ENCODE data around the gene DYSF. TPM values are rescaled to one million over a fixed set of nuclear protein-coding genes. Genes with fewer than 3 reads are reported as not detected.

The DYSF gene
- total RNA-seq, 4 donors from 2014 or later, result 2.4 to 10.6 (median 4.3) TPM

DNA sequence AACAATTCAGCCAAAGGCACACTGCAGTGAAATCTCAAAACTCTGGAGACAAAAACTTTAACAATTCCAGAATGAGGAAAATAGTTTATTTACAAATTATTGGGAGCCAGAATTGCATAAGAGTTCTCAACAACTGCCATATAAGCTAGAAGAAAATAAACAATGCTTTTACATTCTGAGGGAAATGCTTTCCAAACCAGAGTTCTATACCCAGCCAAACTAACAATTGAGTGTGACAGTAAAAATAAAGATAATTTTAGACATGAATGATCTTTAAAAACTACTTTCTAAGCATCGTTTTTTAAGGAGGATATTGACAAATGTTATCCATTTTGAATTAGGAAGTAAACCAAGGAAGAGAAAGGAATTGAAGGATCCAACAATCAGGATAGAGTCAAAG lies 271.4 kb downstream of the DYSF start:
- Histone ChIP-seq H3K27me3 (no peaks in the 10 kb centered on the region), H3K36me3 (no peaks in the 10 kb centered on the region), H3K27ac (no peak overlapping the region), H3K4me1 (peaks cover 0 to 25% (median 19%) of the 10 kb centered on the region in 3 donors), H3K4me3 (no peak overlapping the region), H3K9me3 (peaks cover 0 to 16% (median 3%) of the 10 kb centered on the region in 3 donors)
- no peak for TF ChIP-seq POLR2A (IDR thresholded peaks at IDR 0.05)
- TF ChIP-seq, protein P1, sequence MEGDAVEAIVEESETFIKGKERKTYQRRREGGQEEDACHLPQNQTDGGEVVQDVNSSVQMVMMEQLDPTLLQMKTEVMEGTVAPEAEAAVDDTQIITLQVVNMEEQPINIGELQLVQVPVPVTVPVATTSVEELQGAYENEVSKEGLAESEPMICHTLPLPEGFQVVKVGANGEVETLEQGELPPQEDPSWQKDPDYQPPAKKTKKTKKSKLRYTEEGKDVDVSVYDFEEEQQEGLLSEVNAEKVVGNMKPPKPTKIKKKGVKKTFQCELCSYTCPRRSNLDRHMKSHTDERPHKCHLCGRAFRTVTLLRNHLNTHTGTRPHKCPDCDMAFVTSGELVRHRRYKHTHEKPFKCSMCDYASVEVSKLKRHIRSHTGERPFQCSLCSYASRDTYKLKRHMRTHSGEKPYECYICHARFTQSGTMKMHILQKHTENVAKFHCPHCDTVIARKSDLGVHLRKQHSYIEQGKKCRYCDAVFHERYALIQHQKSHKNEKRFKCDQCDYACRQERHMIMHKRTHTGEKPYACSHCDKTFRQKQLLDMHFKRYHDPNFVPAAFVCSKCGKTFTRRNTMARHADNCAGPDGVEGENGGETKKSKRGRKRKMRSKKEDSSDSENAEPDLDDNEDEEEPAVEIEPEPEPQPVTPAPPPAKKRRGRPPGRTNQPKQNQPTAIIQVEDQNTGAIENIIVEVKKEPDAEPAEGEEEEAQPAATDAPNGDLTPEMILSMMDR (IDR thresholded peaks at IDR 0.05), result no peak
- no peak for DNase-seq
- 56 to 86% methylated on average over 1 of the region's 1 CpG for WGBS, 2 donors
- intact Hi-C loops (cut with DNase I), result no loop called here

DNA sequence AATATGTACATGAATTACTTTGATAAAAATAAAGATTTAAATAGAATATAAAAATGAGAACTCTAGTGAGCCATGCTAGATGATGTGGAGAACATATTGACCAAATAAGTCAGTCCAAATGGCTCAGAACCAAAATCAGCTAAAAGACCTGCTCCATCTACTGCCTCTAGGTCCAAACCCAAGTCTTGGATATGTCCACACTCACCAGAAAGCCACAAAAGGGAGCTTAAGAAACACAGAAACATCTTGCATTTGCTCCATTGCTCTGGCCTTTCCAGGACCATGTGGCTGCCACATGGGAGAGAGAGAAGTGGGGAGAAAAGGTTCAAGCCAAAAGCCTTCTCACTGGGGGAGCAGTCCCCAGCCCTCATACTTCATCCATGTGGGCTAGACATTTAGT lies 272.5 kb downstream of the DYSF start:
- Histone ChIP-seq H3K9me3 (peaks cover 0 to 16% (median 3%) of the 10 kb centered on the region in 3 donors), H3K27ac (no peak overlapping the region), H3K36me3 (no peaks in the 10 kb centered on the region), H3K27me3 (no peaks in the 10 kb centered on the region), H3K4me3 (no peak overlapping the region), H3K4me1 (peaks cover 0 to 15% (median 11%) of the 10 kb centered on the region in 3 donors)
- intact Hi-C loops (cut with DNase I), result no loop called here
- DNase-seq, result no peak
- TF ChIP-seq, protein P1 (IDR thresholded peaks at IDR 0.05), result no peak
- TF ChIP-seq POLR2A (IDR thresholded peaks at IDR 0.05), result no peak

DNA sequence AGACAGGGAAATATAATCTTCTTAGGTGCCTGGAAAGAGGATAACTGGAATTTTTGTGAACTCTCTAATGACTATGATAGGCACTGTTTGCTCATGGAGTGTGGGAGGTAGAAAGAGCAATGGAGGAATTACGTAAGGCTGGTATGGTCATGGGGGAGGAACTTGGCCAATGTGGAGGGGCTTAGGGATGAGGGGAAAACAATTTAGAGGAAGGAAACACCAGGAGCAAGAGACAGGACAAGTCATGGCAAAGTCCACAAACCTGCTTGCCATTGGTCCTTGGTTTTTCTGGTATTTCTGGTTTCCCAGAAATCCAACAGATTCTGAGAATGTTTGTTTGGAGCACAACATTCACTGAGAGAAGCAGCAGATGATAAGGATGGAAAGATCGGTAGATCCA lies 274.2 kb downstream of the DYSF start:
- peaks cover 0 to 16% (median 3%) of the 10 kb centered on the region in 3 donors for H3K9me3 ChIP-seq
- peaks cover 0 to 12% (median 8%) of the 10 kb centered on the region in 3 donors for H3K4me1 ChIP-seq
- DNase-seq, result no peak
- no peaks in the 10 kb centered on the region for H3K27me3 ChIP-seq
- H3K36me3 ChIP-seq, result no peaks in the 10 kb centered on the region
- 38 to 56% methylated on average over 2 of the region's 2 CpGs for WGBS, 2 donors
- intact Hi-C loops (cut with DNase I), result no loop called here
- H3K4me3 ChIP-seq, result no peak overlapping the region
- TF ChIP-seq, protein P1 (IDR thresholded peaks at IDR 0.05), result no peak
- no peak for TF ChIP-seq POLR2A (IDR thresholded peaks at IDR 0.05)
- peak overlapping the region in 1 of 4 donors; percentile 26 for H3K27ac ChIP-seq

DNA sequence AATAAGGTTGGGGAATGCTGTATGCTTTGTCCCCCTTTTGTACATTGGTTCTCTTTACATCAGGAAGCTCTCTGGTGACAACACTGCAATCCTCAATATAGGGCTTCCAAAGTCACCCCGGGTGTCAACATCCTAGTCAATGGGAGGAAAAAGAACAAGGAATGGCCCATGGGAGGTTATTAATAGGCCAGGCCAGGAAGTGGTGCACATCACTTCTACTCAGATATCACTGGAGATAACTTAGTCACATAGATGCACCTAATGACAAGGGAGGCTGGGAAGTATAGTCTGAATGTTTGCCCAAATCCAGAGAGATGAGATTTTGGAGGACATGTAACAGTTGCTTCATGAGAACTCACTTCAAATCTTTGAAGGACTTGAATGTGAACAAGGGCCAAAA lies 274.7 kb downstream of the DYSF start:
- DNase-seq, result no peak

DNA sequence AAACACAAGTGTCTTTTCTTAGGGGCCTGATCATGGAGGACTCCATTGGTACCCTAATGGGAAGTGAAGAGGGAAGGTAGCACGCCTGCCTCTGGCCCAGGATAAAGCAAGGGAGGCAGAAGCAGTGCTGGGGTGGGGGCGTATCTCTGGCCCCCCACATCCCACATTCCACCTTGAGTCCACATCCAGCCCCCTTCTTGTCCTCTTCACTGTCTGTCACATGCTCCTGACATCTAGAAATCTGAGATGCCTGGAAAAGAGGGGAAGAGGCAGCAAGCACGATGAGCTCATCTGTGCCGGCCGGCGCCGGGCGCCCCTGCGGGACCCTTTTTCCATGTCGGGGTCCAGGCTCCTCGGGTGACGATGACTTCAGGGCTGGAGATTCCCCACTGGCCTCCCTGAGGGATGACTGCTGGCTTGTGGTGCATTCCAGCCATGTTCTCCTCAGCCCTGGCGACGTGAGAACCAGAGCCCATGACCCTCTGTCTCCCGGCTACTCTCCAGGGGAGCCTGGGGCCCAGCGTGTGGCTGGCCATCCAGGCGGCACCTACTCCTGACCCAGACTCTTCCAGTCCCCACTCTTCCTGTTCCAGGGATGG lies 277.5 kb downstream of the DYSF start:
- H3K36me3 ChIP-seq, result no peaks in the 10 kb centered on the region
- no peaks in the 10 kb centered on the region for H3K9me3 ChIP-seq
- H3K27ac ChIP-seq, result no peak overlapping the region
- H3K4me3 ChIP-seq, result no peak overlapping the region
- no peak for TF ChIP-seq POLR2A (IDR thresholded peaks at IDR 0.05)
- peaks cover 0 to 12% (median 8%) of the 10 kb centered on the region in 3 donors for H3K4me1 ChIP-seq
- WGBS, 2 donors, result 92 to 93% methylated on average over 8 to 12 of the region's 17 CpGs
- intact Hi-C loops (cut with DNase I), result no loop called here
- no peak for DNase-seq
- H3K27me3 ChIP-seq, result no peaks in the 10 kb centered on the region

More for the DNA sequence above, 274.7 kb downstream of the DYSF start:
- TF ChIP-seq POLR2A (IDR thresholded peaks at IDR 0.05), result no peak
- TF ChIP-seq, protein P1 (IDR thresholded peaks at IDR 0.05), result no peak
- WGBS, 2 donors, result 56 to 57% methylated on average over 1 of the region's 1 CpG
- Histone ChIP-seq H3K27ac (no peak overlapping the region), H3K4me3 (no peak overlapping the region), H3K9me3 (peaks cover 0 to 16% (median 3%) of the 10 kb centered on the region in 3 donors), H3K4me1 (peaks cover 0 to 12% (median 8%) of the 10 kb centered on the region in 3 donors), H3K36me3 (no peaks in the 10 kb centered on the region), H3K27me3 (no peaks in the 10 kb centered on the region)
- intact Hi-C loops (cut with DNase I), result no loop called here

DNA sequence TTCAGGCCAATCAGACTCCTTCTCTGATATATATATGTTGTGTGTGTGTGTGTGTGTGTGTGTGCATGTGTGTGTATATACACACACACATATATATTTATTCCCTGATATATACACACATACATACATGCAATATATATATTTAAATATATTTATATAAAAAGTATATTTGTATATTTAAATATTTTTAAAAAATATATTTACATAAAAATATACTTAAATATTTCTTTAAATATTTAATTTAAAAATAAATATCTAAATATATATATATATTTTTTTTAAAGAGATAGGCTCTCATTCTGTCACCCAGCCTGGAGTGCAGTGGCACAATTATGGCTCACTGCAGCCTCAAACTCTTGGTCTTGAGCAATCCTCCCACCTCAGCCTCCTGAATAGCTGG lies 281.3 kb downstream of the DYSF start:
- Histone ChIP-seq H3K27ac (no peak overlapping the region), H3K27me3 (no peaks in the 10 kb centered on the region), H3K9me3 (no peaks in the 10 kb centered on the region), H3K4me1 (peaks cover 0 to 4% (median 0%) of the 10 kb centered on the region in 3 donors), H3K4me3 (no peak overlapping the region), H3K36me3 (no peaks in the 10 kb centered on the region)
- TF ChIP-seq, protein P1 (IDR thresholded peaks at IDR 0.05), result no peak
- TF ChIP-seq POLR2A (IDR thresholded peaks at IDR 0.05), result no peak
- no peak for DNase-seq
- intact Hi-C loops (cut with DNase I), result no loop called here

Data from esophagus squamous epithelium (tissue), 5 donors.